ENCODE measurements around the gene WT1.

WT1 gene

DNA sequence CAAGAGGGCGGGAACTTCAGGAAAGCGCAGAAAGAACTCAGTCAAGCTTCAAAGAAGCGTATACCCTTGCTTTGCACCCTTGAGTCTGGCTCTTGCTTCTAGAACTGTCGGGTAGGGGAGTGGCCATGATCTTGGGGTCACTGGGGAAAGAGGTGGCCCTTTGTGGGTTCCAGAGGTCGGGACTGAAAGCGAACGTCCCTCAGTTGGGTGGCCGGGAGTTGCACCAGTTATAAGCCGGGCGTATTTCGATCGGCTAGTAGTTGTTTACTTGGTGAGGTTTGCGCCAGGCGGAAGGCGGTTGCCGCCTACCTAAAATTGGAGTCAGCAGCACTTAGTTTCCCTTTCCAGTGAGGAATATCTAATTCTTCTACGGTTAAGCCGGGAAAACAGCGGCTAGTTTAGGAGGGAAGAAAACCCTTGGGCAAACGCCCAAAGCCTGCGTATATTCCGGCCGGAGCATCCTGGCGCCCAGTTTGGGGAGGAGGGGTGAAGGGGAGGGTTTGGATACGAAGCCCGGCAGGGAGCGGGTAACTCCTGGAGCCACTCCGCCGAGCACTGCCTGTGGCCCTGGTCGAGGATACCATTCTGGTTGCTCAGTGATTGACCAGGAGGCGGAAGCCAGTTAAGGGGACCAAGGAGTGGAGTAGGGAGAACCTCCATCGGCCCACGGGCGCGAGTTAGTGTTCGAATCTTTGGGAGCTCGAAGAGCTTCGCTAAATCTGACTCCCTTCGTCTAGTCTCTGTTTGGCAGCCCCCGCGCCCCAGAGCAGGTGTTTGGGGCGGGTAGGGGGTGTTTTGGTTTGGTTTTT lies 807 bp upstream of the WT1 start:
- in situ Hi-C loops (cut with HindIII; ENCODE audit: low sequenced_read_pairs) = loop anchor here (5.0 to 10.0 kb wide), 2 partner anchors 56 to 629 kb away; no protein-coding TSS in a partner anchor
- TF ChIP-seq, protein P1, sequence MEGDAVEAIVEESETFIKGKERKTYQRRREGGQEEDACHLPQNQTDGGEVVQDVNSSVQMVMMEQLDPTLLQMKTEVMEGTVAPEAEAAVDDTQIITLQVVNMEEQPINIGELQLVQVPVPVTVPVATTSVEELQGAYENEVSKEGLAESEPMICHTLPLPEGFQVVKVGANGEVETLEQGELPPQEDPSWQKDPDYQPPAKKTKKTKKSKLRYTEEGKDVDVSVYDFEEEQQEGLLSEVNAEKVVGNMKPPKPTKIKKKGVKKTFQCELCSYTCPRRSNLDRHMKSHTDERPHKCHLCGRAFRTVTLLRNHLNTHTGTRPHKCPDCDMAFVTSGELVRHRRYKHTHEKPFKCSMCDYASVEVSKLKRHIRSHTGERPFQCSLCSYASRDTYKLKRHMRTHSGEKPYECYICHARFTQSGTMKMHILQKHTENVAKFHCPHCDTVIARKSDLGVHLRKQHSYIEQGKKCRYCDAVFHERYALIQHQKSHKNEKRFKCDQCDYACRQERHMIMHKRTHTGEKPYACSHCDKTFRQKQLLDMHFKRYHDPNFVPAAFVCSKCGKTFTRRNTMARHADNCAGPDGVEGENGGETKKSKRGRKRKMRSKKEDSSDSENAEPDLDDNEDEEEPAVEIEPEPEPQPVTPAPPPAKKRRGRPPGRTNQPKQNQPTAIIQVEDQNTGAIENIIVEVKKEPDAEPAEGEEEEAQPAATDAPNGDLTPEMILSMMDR (IDR thresholded peaks at IDR 0.05; ENCODE audit: low read depth, low read length, missing control alignments) = no peak
- H3K4me3 ChIP-seq (ENCODE audit: low read depth, low read length) = no peak overlapping the region
- no peak for DNase-seq (ENCODE audit: low read depth)

DNA sequence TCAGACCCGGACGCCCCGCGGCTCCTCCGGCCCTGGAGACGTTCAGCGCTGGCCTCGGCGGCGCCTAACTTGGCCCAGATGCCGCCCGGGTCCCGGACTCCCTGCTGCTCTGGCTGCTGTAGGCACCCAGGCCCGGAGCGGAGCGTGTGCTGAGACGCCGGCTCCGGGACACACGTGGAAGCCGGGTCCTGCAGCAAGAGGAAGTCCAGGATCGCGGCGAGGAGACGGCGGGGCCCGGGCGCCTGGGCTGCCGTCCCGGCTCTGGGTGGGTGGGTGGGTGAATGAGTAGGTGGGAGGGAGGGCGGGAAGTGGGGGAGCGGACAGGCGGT lies 223 bp downstream of the WT1 start:
- in situ Hi-C loops (cut with HindIII; ENCODE audit: low sequenced_read_pairs) = loop anchor here (5.0 to 10.0 kb wide), 2 partner anchors 57 to 630 kb away; no protein-coding TSS in a partner anchor
- no peak overlapping the region for H3K4me3 ChIP-seq (ENCODE audit: low read depth, low read length)
- no peak for DNase-seq (ENCODE audit: low read depth)
- TF ChIP-seq, protein P1 (IDR thresholded peaks at IDR 0.05; ENCODE audit: low read depth, low read length, missing control alignments) = no peak

DNA sequence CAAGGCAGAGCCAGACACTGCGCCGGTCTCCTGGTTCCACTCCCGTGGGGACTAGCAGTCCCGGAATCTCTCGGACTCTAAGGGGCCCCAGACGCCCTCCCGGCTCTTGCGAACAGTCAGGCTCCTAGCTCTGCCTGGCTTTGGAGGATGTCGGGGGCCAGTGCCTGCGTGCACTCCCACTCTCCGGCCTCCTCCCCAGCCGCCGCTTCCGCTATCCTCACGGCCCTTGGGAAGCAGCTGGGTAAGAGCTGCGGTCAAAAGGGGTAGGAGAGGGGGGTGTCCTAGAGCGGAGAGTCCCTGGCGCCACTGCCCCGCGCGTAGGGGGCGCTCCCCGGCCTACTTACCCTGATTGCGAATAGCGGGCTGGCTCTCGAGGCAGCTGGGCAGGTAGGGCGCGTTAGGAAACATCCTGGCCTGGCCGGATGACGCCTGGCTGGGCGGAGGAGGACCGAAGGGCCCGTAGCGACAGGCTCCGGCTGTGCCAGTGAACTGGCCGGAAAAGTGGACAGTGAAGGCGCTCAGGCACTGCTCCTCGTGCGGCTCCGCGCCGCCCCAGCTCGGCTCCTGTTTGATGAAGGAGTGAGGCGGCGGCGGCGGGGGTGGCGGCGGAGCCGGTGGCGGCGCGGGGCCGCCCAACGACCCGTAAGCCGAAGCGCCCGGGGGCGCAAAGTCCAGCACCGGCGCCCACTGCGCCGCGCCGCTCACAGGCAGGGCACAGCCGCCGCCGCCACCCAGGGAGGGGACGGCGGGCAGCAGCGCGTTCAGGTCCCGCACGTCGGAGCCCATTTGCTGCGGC lies 785 bp downstream of the WT1 start:
- no peak for DNase-seq (ENCODE audit: low read depth)
- TF ChIP-seq, protein P1 (IDR thresholded peaks at IDR 0.05; ENCODE audit: low read depth, low read length, missing control alignments) = no peak
- H3K4me3 ChIP-seq (ENCODE audit: low read depth, low read length) = no peak overlapping the region
- in situ Hi-C loops (cut with HindIII; ENCODE audit: low sequenced_read_pairs) = loop anchor here (5.0 to 10.0 kb wide), 2 partner anchors 58 to 630 kb away; no protein-coding TSS in a partner anchor

DNA sequence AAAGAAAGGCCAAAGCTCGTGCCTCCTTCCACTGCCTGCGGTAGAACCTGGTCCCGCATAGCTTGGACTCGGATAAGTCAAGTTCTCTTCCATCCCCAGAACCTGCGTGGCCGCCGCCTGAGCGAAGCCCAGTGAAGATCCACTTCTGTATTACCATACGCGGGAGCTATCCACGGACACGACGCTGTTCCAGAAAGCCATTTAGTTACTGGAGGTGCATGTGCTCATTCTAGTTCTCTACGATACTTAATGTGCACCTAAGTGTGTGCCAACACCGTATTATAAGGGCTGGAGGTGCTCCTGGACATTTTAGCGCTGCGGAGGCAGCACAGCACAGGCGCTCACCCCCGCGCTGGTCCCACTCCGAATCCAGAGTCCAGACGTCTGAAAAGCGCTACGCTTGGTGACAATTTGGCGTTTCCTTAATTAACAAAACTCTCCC lies 1.4 kb downstream of the WT1 start:
- in situ Hi-C loops (cut with HindIII; ENCODE audit: low sequenced_read_pairs) = loop anchor here (10.0 kb wide), 1 partner anchor 631 kb away; no protein-coding TSS in a partner anchor
- no peak overlapping the region for H3K4me3 ChIP-seq (ENCODE audit: low read depth, low read length)
- TF ChIP-seq, protein P1 (IDR thresholded peaks at IDR 0.05; ENCODE audit: low read depth, low read length, missing control alignments) = no peak
- DNase-seq (ENCODE audit: low read depth) = no peak

DNA sequence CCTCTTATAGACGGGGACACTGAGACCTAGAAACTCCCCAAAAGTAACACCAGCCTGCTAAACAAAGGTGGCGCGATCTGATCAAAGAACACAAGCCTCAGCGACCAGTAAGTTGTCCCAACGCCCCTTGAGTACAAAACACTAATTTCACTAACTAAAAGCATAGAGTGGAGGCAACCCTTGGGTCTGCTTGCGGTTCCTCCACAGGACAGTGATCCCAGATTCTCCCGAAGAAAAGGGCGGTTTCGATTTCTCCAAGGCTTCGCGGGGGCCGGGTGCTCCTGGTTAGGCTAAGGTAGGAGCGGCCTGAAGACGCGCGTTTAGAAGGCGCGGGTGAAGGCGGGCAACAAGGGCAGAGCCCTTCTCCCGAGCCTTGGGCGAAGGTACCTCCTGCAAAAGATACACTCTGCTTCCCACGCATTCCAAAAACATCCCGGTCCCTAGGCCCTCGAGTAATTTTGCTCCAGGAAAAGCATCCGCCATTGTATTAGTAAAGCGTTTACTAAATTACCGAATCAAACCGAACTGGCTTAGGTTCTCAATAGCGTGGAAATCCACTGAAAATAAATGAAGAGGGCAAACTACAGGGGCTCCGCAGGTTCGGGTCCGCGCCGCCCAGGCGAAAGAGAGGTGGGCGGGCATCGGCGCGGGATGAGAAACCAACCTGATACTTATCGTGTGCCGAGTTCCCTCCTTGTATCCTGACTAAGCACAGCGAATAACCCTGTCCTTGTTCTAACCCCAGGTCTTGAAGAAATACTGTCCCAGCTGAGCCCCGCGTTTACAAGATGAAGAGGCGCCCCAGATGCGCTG lies 2.0 kb downstream of the WT1 start:
- TF ChIP-seq, protein P1 (IDR thresholded peaks at IDR 0.05; ENCODE audit: low read depth, low read length, missing control alignments) = no peak
- no peak for DNase-seq (ENCODE audit: low read depth)
- in situ Hi-C loops (cut with HindIII; ENCODE audit: low sequenced_read_pairs) = loop anchor here (10.0 kb wide), 1 partner anchor 631 kb away; no protein-coding TSS in a partner anchor
- H3K4me3 ChIP-seq (ENCODE audit: low read depth, low read length) = no peak overlapping the region

DNA sequence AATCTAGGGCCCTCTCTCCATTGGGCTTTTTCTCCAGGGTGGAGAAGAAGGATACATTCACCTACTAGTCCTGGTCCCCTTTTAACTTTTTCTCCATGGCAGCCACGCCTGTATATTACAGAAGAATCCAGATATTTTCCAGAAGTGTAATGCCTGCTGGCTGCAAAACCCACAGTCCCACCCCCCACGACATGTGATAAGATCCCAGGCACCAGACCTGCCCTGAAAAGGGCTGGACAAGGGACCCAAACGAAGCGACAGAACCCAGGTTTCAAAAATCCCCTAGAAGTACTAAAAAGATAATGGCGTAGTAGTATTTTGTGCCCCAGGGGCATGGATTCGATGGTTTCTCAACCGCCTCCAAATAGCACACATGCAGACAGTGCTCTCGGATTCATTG lies 2.8 kb downstream of the WT1 start:
- H3K4me3 ChIP-seq (ENCODE audit: low read depth, low read length) = no peak overlapping the region
- DNase-seq (ENCODE audit: low read depth) = no peak
- TF ChIP-seq, protein P1 (IDR thresholded peaks at IDR 0.05; ENCODE audit: low read depth, low read length, missing control alignments) = no peak
- in situ Hi-C loops (cut with HindIII; ENCODE audit: low sequenced_read_pairs) = loop anchor here (10.0 kb wide), 1 partner anchor 632 kb away; no protein-coding TSS in a partner anchor

All from astrocyte of the cerebellum (primary cell).